Esophagus muscularis mucosa (tissue), 4 donors: ENCODE results near the gene NOS1.

Experiments
- CTCF ChIP-seq, 3 experiments: fragments of 200-600 bp in 2 of 3; fragments of 450-650 bp in 1 of 3; sonication (generic) in 2 of 3; IDR thresholded peaks; one replicate each; pipeline ENCODE4 v1.5.1; 2017 to 2019; ENCODE audit warnings: antibody characterized with exemption in 3 of 3, mild to moderate bottlenecking in 2 of 3, moderate library complexity in 1 of 3
- EP300 ChIP-seq: sonication (generic); formaldehyde crosslinking; IDR thresholded peaks from one replicate; pipeline ENCODE4 v1.6.1; 2017; ENCODE audit warnings: antibody characterized with exemption
- POLR2A ChIP-seq: fragments of 450-650 bp; IDR thresholded peaks from one replicate; pipeline ENCODE4 v1.6.1; 2017; ENCODE audit warnings: antibody characterized with exemption, moderate library complexity, mild to moderate bottlenecking, low read depth
- POLR2AphosphoS5 ChIP-seq, 2 donors: sonication (generic); formaldehyde crosslinking; IDR thresholded peaks; one replicate each; pipeline ENCODE4 v1.6.1; 2017; ENCODE audit warnings: antibody characterized with exemption in 2 of 2

GRCh38 chr12:117209626-117210025 lies 151.8 kb downstream of the NOS1 start:
- TF ChIP-seq CTCF (IDR thresholded peaks at IDR 0.05) (no peak), POLR2A (no peak), EP300 (no peak), POLR2AphosphoS5 (IDR thresholded peaks at IDR 0.05) (no peak)
